H1 (cell line): ENCODE results near the gene AAMP. TPM values are rescaled to one million over a fixed set of nuclear protein-coding genes. Genes with fewer than 3 reads are reported as not detected.

Experiments
- ASH2L ChIP-seq: fragments of 200-600, 300-600 bp; sonication (generic); IDR thresholded peaks from one replicate; pipeline ENCODE4 v1.7.1; 2017; ENCODE audit warnings: low read length
- CREB1 ChIP-seq: IDR thresholded peaks from 2 replicates; pipeline ENCODE4 v1.6.1; 2012; ENCODE audit warnings: inconsistent platforms
- RXRA ChIP-seq: IDR thresholded peaks from 2 replicates; pipeline ENCODE4 v1.6.1; 2011; ENCODE audit warnings: low read depth, mild to moderate bottlenecking, low read length, moderate library complexity; ENCODE audit not compliant: insufficient read depth
- TBP ChIP-seq: IDR thresholded peaks from 2 replicates; pipeline ENCODE4 v1.6.1; 2011; ENCODE audit warnings: low read depth, low read length, improper control_type of control experiment
- polyA plus RNA-seq, 7 experiments: library from polyadenylated mRNA; depleted of rRNA in 3 of 7; stranded (reverse) in 5 of 7; unstranded in 2 of 7; fragments of >200 nt in 5 of 7; fragments of 200-250 nt in 2 of 7; gene quantifications; 1 replicate in 5 of 7; 2 replicates in 1 of 7; 4 replicates in 1 of 7; pipeline versions ENCODE4 v1.2.1 to v1.2.3, GENCODE V29; 2011 to 2013; ENCODE audit warnings: missing spikeins in 2 of 7, mixed read lengths in 2 of 7
- total RNA-seq: library from RNA; stranded (reverse); fragmentation: NEBNext Ultra II Directional; extraction: Animal tissue kit (Norgen Biotek cat#: 25700); gene quantifications from 2 replicates; pipeline ENCODE4 v1.2.1, GENCODE V29; 2021

The AAMP gene
- total and polyA plus RNA-seq, 2 of the 8 experiments (the other 6 are each of a cell fraction or from before 2014, with no cell fraction given), result 119 to 125 TPM

DNA sequence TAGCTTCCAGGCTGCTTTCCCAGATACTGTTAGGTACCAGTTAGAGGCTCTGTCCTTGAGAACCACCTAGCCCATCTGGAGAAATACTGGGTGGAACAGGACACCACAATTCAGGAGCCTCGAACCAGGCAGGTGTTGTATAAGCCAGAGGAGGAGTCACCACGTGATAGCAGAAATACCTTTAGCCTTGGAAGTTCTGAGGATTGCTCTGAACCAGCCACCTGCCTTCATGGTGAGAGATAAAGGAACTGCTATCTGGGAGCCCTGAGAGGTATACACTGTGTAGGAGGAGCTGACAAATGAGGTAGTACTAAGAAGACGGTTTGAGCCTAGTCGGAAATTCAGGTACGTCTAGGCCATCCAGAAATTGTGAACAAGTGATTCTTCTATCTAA, 16.7 kb downstream of the AAMP start (continued):
- TF ChIP-seq ASH2L (no peak), TBP (no peak), CREB1 (no peak), RXRA (no peak)
